ENCODE measurements around the gene TCEAL3. TPM values are rescaled to one million over a fixed set of nuclear protein-coding genes. Genes with fewer than 3 reads are reported as not detected.
A peak's percentile ranks its signal among the peaks of the same experiment; 100 is the strongest.

Gene TCEAL3
- polyA plus RNA-seq, 1 donor: 14.2 TPM

DNA sequence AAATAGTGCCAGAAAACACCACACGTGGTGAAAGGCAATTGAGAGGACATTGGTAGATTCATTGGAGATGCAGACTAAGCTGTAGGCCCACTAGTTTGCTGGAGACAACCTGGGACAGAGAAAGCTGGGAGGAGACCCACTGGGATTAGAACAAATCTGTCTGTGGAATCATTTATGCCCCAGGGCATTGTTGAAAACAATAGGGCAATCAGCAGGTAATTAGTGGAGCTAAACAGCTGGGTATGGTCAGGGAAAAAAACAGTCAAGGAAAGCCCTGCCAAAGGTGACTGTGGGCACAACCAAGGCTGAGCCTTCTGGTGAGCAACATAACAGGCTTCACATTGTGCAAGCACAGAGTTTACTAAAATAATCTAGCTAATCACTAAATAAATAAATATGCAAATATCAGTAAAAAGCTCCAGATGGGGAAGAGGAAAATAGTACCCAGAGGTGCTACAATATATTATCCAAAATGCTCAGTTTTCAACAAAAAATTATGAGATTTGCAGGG is 9.0 kb downstream of the TCEAL3 start:
- no peak overlapping the region for H3K27ac ChIP-seq (ENCODE audit: low read length)
- H3K9me3 ChIP-seq (ENCODE audit: control insufficient read depth, low read depth, low read length): no peaks in the 10 kb centered on the region
- H3K27me3 ChIP-seq (ENCODE audit: control insufficient read depth, insufficient read depth, low read length): no peaks in the 10 kb centered on the region
- no peak for DNase-seq
- no peaks in the 10 kb centered on the region for H3K4me1 ChIP-seq (ENCODE audit: control insufficient read depth, insufficient read depth, low read length)
- no peaks in the 10 kb centered on the region for H3K36me3 ChIP-seq (ENCODE audit: control insufficient read depth, insufficient read depth, low read length)
- H3K4me3 ChIP-seq (ENCODE audit: low read length): no peak overlapping the region
- WGBS (ENCODE audit: insufficient coverage, low lambda C conversion rate): no CpG with 5 or more reads among the region's 1 CpG

GRCh38 chrX:103624111-103624510 is 16.3 kb downstream of the TCEAL3 start:
- WGBS (ENCODE audit: insufficient coverage, low lambda C conversion rate): no CpG with 5 or more reads among the region's 4 CpGs
- H3K9me3 ChIP-seq (ENCODE audit: control insufficient read depth, low read depth, low read length): no peaks in the 10 kb centered on the region
- H3K4me1 ChIP-seq (ENCODE audit: control insufficient read depth, insufficient read depth, low read length): peaks cover 6% of the 10 kb centered on the region
- no peak for DNase-seq
- no peak overlapping the region for H3K4me3 ChIP-seq (ENCODE audit: low read length)
- H3K27me3 ChIP-seq (ENCODE audit: control insufficient read depth, insufficient read depth, low read length): no peaks in the 10 kb centered on the region
- H3K27ac ChIP-seq (ENCODE audit: low read length): no peak overlapping the region
- H3K36me3 ChIP-seq (ENCODE audit: control insufficient read depth, insufficient read depth, low read length): no peaks in the 10 kb centered on the region

DNA sequence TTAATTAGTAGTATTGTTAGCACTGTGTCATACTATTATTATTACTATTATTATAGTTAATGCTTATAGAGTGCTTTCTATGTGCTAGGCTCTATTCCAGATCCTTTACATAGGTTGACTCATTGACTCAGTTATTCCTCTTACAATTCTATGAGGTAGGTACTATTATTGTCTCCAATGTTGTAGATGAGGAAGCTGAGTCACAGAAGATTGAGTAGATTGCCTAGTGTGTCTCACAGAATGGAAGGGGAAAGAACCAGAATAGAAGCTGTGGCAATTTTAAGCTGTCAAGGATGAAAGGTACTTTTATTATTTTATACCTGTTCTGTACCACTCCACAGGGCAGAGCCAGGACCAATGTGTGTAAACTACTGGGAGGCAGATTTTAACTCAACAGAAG is 19.1 kb downstream of the TCEAL3 start:
- Histone ChIP-seq H3K27ac (ENCODE audit: low read length) (no peak overlapping the region), H3K36me3 (ENCODE audit: control insufficient read depth, insufficient read depth, low read length) (no peaks in the 10 kb centered on the region), H3K4me3 (ENCODE audit: low read length) (no peak overlapping the region), H3K4me1 (ENCODE audit: control insufficient read depth, insufficient read depth, low read length) (peaks cover 6% of the 10 kb centered on the region), H3K27me3 (ENCODE audit: control insufficient read depth, insufficient read depth, low read length) (no peaks in the 10 kb centered on the region), H3K9me3 (ENCODE audit: control insufficient read depth, low read depth, low read length) (no peaks in the 10 kb centered on the region)
- DNase-seq: no peak

GRCh38 chrX:103628386-103629317 is 20.9 kb downstream of the TCEAL3 start, which contains the start of gene TCEAL1:
TSS of gene TCEAL1 (plus strand) at chrX:103628975. CDS start at chrX:103629917, 942 bp downstream.
- Histone ChIP-seq H3K27me3 (ENCODE audit: control insufficient read depth, insufficient read depth, low read length) (no peaks in the 10 kb centered on the region), H3K4me3 (ENCODE audit: low read length) (peak within 1 kb of the TSS; percentile 84), H3K9me3 (ENCODE audit: control insufficient read depth, low read depth, low read length) (no peaks in the 10 kb centered on the region), H3K36me3 (ENCODE audit: control insufficient read depth, insufficient read depth, low read length) (no peaks in the 10 kb centered on the region), H3K27ac (ENCODE audit: low read length) (peak within 1 kb of the TSS; percentile 98), H3K4me1 (ENCODE audit: control insufficient read depth, insufficient read depth, low read length) (peaks cover 6% of the 10 kb centered on the region)
- DNase-seq: peak; percentile 58 to 85
- WGBS (ENCODE audit: insufficient coverage, low lambda C conversion rate): no CpG with 5 or more reads among the region's 32 CpGs

GRCh38 chrX:103629318-103630170 is 21.8 kb downstream of the TCEAL3 start:
- H3K9me3 ChIP-seq (ENCODE audit: control insufficient read depth, low read depth, low read length): no peaks in the 10 kb centered on the region
- peak overlapping the region; percentile 98 for H3K27ac ChIP-seq (ENCODE audit: low read length)
- peak; percentile 65 to 82 for DNase-seq
- no peaks in the 10 kb centered on the region for H3K36me3 ChIP-seq (ENCODE audit: control insufficient read depth, insufficient read depth, low read length)
- peak overlapping the region; percentile 84 for H3K4me3 ChIP-seq (ENCODE audit: low read length)
- no peaks in the 10 kb centered on the region for H3K27me3 ChIP-seq (ENCODE audit: control insufficient read depth, insufficient read depth, low read length)
- WGBS (ENCODE audit: insufficient coverage, low lambda C conversion rate): no CpG with 5 or more reads among the region's 49 CpGs
- peaks cover 6% of the 10 kb centered on the region for H3K4me1 ChIP-seq (ENCODE audit: control insufficient read depth, insufficient read depth, low read length)

GRCh38 chrX:103630171-103630511 is 22.4 kb downstream of the TCEAL3 start:
- no CpG with 5 or more reads among the region's 6 CpGs for WGBS (ENCODE audit: insufficient coverage, low lambda C conversion rate)
- peak overlapping the region; percentile 84 for H3K4me3 ChIP-seq (ENCODE audit: low read length)
- H3K9me3 ChIP-seq (ENCODE audit: control insufficient read depth, low read depth, low read length): no peaks in the 10 kb centered on the region
- no peaks in the 10 kb centered on the region for H3K27me3 ChIP-seq (ENCODE audit: control insufficient read depth, insufficient read depth, low read length)
- H3K4me1 ChIP-seq (ENCODE audit: control insufficient read depth, insufficient read depth, low read length): peaks cover 5% of the 10 kb centered on the region
- DNase-seq: no peak
- H3K27ac ChIP-seq (ENCODE audit: low read length): peak overlapping the region; percentile 98
- H3K36me3 ChIP-seq (ENCODE audit: control insufficient read depth, insufficient read depth, low read length): no peaks in the 10 kb centered on the region

- H3K27me3 ChIP-seq (ENCODE audit: control insufficient read depth, insufficient read depth, low read length): no peaks in the 10 kb centered on the region
- H3K27ac ChIP-seq (ENCODE audit: low read length): no peak overlapping the region
- H3K4me3 ChIP-seq (ENCODE audit: low read length): no peak overlapping the region
- H3K4me1 ChIP-seq (ENCODE audit: control insufficient read depth, insufficient read depth, low read length): no peaks in the 10 kb centered on the region
- H3K36me3 ChIP-seq (ENCODE audit: control insufficient read depth, insufficient read depth, low read length): no peaks in the 10 kb centered on the region
- no peaks in the 10 kb centered on the region for H3K9me3 ChIP-seq (ENCODE audit: control insufficient read depth, low read depth, low read length)
- no CpG with 5 or more reads among the region's 5 CpGs for WGBS (ENCODE audit: insufficient coverage, low lambda C conversion rate)
- DNase-seq: no peak
These were observed 23.4 kb downstream of the TCEAL3 start for GRCh38 chrX:103631145-103631544.

- H3K27ac ChIP-seq (ENCODE audit: low read length): no peak overlapping the region
- no peaks in the 10 kb centered on the region for H3K36me3 ChIP-seq (ENCODE audit: control insufficient read depth, insufficient read depth, low read length)
- H3K27me3 ChIP-seq (ENCODE audit: control insufficient read depth, insufficient read depth, low read length): no peaks in the 10 kb centered on the region
- no CpG with 5 or more reads among the region's 2 CpGs for WGBS (ENCODE audit: insufficient coverage, low lambda C conversion rate)
- DNase-seq: no peak
- H3K9me3 ChIP-seq (ENCODE audit: control insufficient read depth, low read depth, low read length): no peaks in the 10 kb centered on the region
- H3K4me1 ChIP-seq (ENCODE audit: control insufficient read depth, insufficient read depth, low read length): no peaks in the 10 kb centered on the region
- H3K4me3 ChIP-seq (ENCODE audit: low read length): no peak overlapping the region
These were observed 27.7 kb downstream of the TCEAL3 start for GRCh38 chrX:103635436-103635835.

- H3K4me3 ChIP-seq (ENCODE audit: low read length): no peak overlapping the region
- no peaks in the 10 kb centered on the region for H3K27me3 ChIP-seq (ENCODE audit: control insufficient read depth, insufficient read depth, low read length)
- no peak overlapping the region for H3K27ac ChIP-seq (ENCODE audit: low read length)
- no peak for DNase-seq
- H3K36me3 ChIP-seq (ENCODE audit: control insufficient read depth, insufficient read depth, low read length): no peaks in the 10 kb centered on the region
- no peaks in the 10 kb centered on the region for H3K4me1 ChIP-seq (ENCODE audit: control insufficient read depth, insufficient read depth, low read length)
- no CpG with 5 or more reads among the region's 2 CpGs for WGBS (ENCODE audit: insufficient coverage, low lambda C conversion rate)
- H3K9me3 ChIP-seq (ENCODE audit: control insufficient read depth, low read depth, low read length): no peaks in the 10 kb centered on the region
These were observed 30.0 kb downstream of the TCEAL3 start for GRCh38 chrX:103637604-103638338.
